Type B pancreatic cell (in vitro differentiated cells): ENCODE measurements around the gene FAM229A. TPM values are rescaled to one million over a fixed set of nuclear protein-coding genes. Genes with fewer than 3 reads are reported as not detected.

Experiments used
- DNase-seq: peaks from one replicate; pipeline ENCODE4 v3.0.0; 2021; ENCODE audit warnings: mixed read lengths; ENCODE audit not compliant: unreplicated experiment; ENCODE audit errors: extremely low spot score
- H3K27ac Mint-ChIP-seq: 2 replicates; pipeline ENCODE4 v1.8.0; 2021; ENCODE audit warnings: mild to moderate bottlenecking, mixed read lengths
- H3K27me3 Mint-ChIP-seq: 2 replicates; pipeline ENCODE4 v1.8.0; 2021; ENCODE audit warnings: mixed read lengths
- H3K36me3 Mint-ChIP-seq: 2 replicates; pipeline ENCODE4 v1.8.0; 2021; ENCODE audit warnings: mixed read lengths
- H3K4me1 Mint-ChIP-seq: one replicate; pipeline ENCODE4 v1.8.0; 2021; ENCODE audit warnings: mixed read lengths; ENCODE audit not compliant: unreplicated experiment
- H3K4me3 Mint-ChIP-seq: 2 replicates; pipeline ENCODE4 v1.8.0; 2021; ENCODE audit warnings: mild to moderate bottlenecking, mixed read lengths
- H3K9me3 Mint-ChIP-seq: 2 replicates; pipeline ENCODE4 v1.8.0; 2021; ENCODE audit warnings: mixed read lengths
- CTCF ChIP-seq: fragments of 200-600 bp; sonication (generic); conservative IDR thresholded peaks from 2 replicates; pipeline ENCODE4 v1.5.0; 2021; ENCODE audit warnings: antibody characterized with exemption, mild to moderate bottlenecking
- total RNA-seq: library from RNA; stranded (reverse); gene quantifications from 2 replicates; pipeline ENCODE4 v1.2.1, GENCODE V29; 2021; ENCODE audit warnings: low replicate concordance

The FAM229A gene
- total RNA-seq, 1 donor from 2014 or later, result 8.7 TPM

GRCh38 chr1:32363713-32364112 lies 1.4 kb upstream of the FAM229A start:
- no peak for DNase-seq
- H3K4me3 Mint-ChIP-seq, result no peak overlapping the region
- H3K4me1 Mint-ChIP-seq, result peaks cover 14% of the 10 kb centered on the region
- peaks cover 5% of the 10 kb centered on the region for H3K27me3 Mint-ChIP-seq
- no peak overlapping the region for H3K27ac Mint-ChIP-seq
- H3K36me3 Mint-ChIP-seq, result peaks cover 27% of the 10 kb centered on the region
- no peaks in the 10 kb centered on the region for H3K9me3 Mint-ChIP-seq
- TF ChIP-seq CTCF, result no peak

GRCh38 chr1:32361674-32362473 lies 411 bp downstream of the FAM229A start:
- Mint-ChIP-seq H3K36me3 (peaks cover 27% of the 10 kb centered on the region), H3K4me3 (peak overlapping the region; percentile 66), H3K27me3 (peaks cover 5% of the 10 kb centered on the region), H3K9me3 (no peaks in the 10 kb centered on the region), H3K4me1 (peaks cover 19% of the 10 kb centered on the region), H3K27ac (no peak overlapping the region)
- no peak for DNase-seq
- TF ChIP-seq CTCF, result peak; percentile 59

- Mint-ChIP-seq H3K36me3 (peaks cover 27% of the 10 kb centered on the region), H3K27ac (peak overlapping the region; percentile 80), H3K27me3 (peaks cover 5% of the 10 kb centered on the region), H3K4me1 (peaks cover 19% of the 10 kb centered on the region), H3K9me3 (no peaks in the 10 kb centered on the region), H3K4me3 (no peak overlapping the region)
- DNase-seq, result no peak
- no peak for TF ChIP-seq CTCF
These were observed 994 bp downstream of the FAM229A start for GRCh38 chr1:32361308-32361673.

- H3K27ac Mint-ChIP-seq, result no peak overlapping the region
- peaks cover 24% of the 10 kb centered on the region for H3K36me3 Mint-ChIP-seq
- peaks cover 28% of the 10 kb centered on the region for H3K4me1 Mint-ChIP-seq
- DNase-seq, result no peak
- H3K4me3 Mint-ChIP-seq, result no peak overlapping the region
- no peaks in the 10 kb centered on the region for H3K9me3 Mint-ChIP-seq
- TF ChIP-seq CTCF, result no peak
- H3K27me3 Mint-ChIP-seq, result peaks cover 5% of the 10 kb centered on the region
These were observed 3.9 kb downstream of the FAM229A start for GRCh38 chr1:32358435-32358834.

- no peak for TF ChIP-seq CTCF
- Mint-ChIP-seq H3K4me3 (no peak overlapping the region), H3K27ac (no peak overlapping the region), H3K27me3 (peaks cover 5% of the 10 kb centered on the region), H3K4me1 (peaks cover 26% of the 10 kb centered on the region), H3K9me3 (no peaks in the 10 kb centered on the region), H3K36me3 (peaks cover 18% of the 10 kb centered on the region)
- DNase-seq, result no peak
These were observed 4.7 kb downstream of the FAM229A start for GRCh38 chr1:32357614-32358013.
